Liver (tissue), 9 donors: ENCODE results near the gene ZER1. TPM values are rescaled to one million over a fixed set of nuclear protein-coding genes. Genes with fewer than 3 reads are reported as not detected.

Experiments used
- DNase-seq: peaks from one replicate; pipeline ENCODE4 v3.0.0-alpha.2; 2017; ENCODE audit warnings: low spot score
- H3K27ac ChIP-seq, 2 donors: one replicate each; pipeline ENCODE4 v1.7.0; 2013; ENCODE audit warnings: inconsistent platforms in 2 of 2, low read length in 2 of 2, control low read depth in 1 of 2, low read depth in 1 of 2, mild to moderate bottlenecking in 1 of 2
- H3K27me3 ChIP-seq, 4 donors: one replicate each; pipeline versions ENCODE4 v1.6.1 to v1.7.0; 2013; ENCODE audit warnings: low read length in 3 of 4, inconsistent platforms in 1 of 4, mild to moderate bottlenecking in 1 of 4, moderate library complexity in 1 of 4; ENCODE audit not compliant: control insufficient read depth in 4 of 4, insufficient read depth in 4 of 4
- H3K36me3 ChIP-seq, 4 donors: one replicate each; pipeline versions ENCODE4 v1.6.1 to v1.7.0; 2013; ENCODE audit warnings: low read length in 3 of 4, mild to moderate bottlenecking in 3 of 4, low read depth in 1 of 4, moderate library complexity in 1 of 4; ENCODE audit not compliant: control insufficient read depth in 4 of 4, insufficient read depth in 3 of 4
- H3K4me1 ChIP-seq, 4 donors: one replicate each; pipeline versions ENCODE4 v1.6.1 to v1.7.0; 2013; ENCODE audit warnings: low read length in 3 of 4, mild to moderate bottlenecking in 3 of 4, moderate library complexity in 1 of 4; ENCODE audit not compliant: control insufficient read depth in 4 of 4, insufficient read depth in 4 of 4
- H3K4me3 ChIP-seq, 3 donors: one replicate each; pipeline versions ENCODE4 v1.6.1 to v1.7.0; 2013; ENCODE audit warnings: low read length in 3 of 3, control low read depth in 1 of 3, low read depth in 1 of 3, mild to moderate bottlenecking in 1 of 3
- H3K9ac ChIP-seq, 2 donors: one replicate each; pipeline ENCODE4 v1.7.0; 2013; ENCODE audit warnings: low read length in 2 of 2, mild to moderate bottlenecking in 2 of 2, moderate library complexity in 2 of 2, control low read depth in 1 of 2, low read depth in 1 of 2
- H3K9me3 ChIP-seq, 4 donors: one replicate each; pipeline versions ENCODE4 v1.6.1 to v1.7.0; 2013; ENCODE audit warnings: low read length in 3 of 4; ENCODE audit not compliant: control insufficient read depth in 4 of 4
- EGR1 ChIP-seq, 2 donors: IDR thresholded peaks; 2 replicates each; pipeline ENCODE4 v1.6.1; 2016 to 2018; ENCODE audit warnings: antibody characterized with exemption in 2 of 2, low read depth in 2 of 2
- FOXA1 ChIP-seq: IDR thresholded peaks from 2 replicates; pipeline ENCODE4 v1.6.1; 2016; ENCODE audit warnings: antibody characterized with exemption
- FOXA2 ChIP-seq: IDR thresholded peaks from 2 replicates; pipeline ENCODE4 v1.6.1; 2016; ENCODE audit warnings: antibody characterized with exemption
- GABPA ChIP-seq, 2 donors: IDR thresholded peaks in 1 of 2; conservative IDR thresholded peaks in 1 of 2; 2 replicates each; pipeline ENCODE4 v1.6.1; 2016; ENCODE audit warnings: antibody characterized with exemption in 2 of 2, mild to moderate bottlenecking in 1 of 2, moderate library complexity in 1 of 2
- HNF4A ChIP-seq, 2 donors: conservative IDR thresholded peaks; 2 replicates each; pipeline ENCODE4 v1.6.1; 2016; ENCODE audit warnings: antibody characterized with exemption in 2 of 2, mild to moderate bottlenecking in 2 of 2
- HNF4G ChIP-seq: IDR thresholded peaks from 2 replicates; pipeline ENCODE4 v1.6.1; 2016; ENCODE audit warnings: antibody characterized with exemption
- JUND ChIP-seq, 2 donors: IDR thresholded peaks; 2 replicates each; pipeline ENCODE4 v1.6.1; 2016; ENCODE audit warnings: antibody characterized with exemption in 2 of 2
- NR2F2 ChIP-seq: IDR thresholded peaks from 2 replicates; pipeline ENCODE4 v1.6.1; 2016; ENCODE audit warnings: antibody characterized with exemption
- RAD21 ChIP-seq, 2 donors: IDR thresholded peaks; 2 replicates each; pipeline ENCODE4 v1.6.1; 2016; ENCODE audit warnings: antibody characterized with exemption in 2 of 2, mild to moderate bottlenecking in 2 of 2
- RXRA ChIP-seq, 2 donors: IDR thresholded peaks; 2 replicates each; pipeline ENCODE4 v1.6.1; 2017 to 2018; ENCODE audit warnings: antibody characterized with exemption in 2 of 2, mild to moderate bottlenecking in 1 of 2
- SP1 ChIP-seq: IDR thresholded peaks from 2 replicates; pipeline ENCODE4 v1.6.1; 2018; ENCODE audit warnings: antibody characterized with exemption, mild to moderate bottlenecking
- TAF1 ChIP-seq: conservative IDR thresholded peaks from 2 replicates; pipeline ENCODE4 v1.6.1; 2016; ENCODE audit warnings: antibody characterized with exemption, mild to moderate bottlenecking
- YY1 ChIP-seq: IDR thresholded peaks from 2 replicates; pipeline ENCODE4 v1.6.1; 2016; ENCODE audit warnings: antibody characterized with exemption, mild to moderate bottlenecking
- WGBS: extraction: QIAGEN DNeasy Blood & Tissue Kit; methylation state at CpG from one replicate; pipeline ENCODE4 v1.1.7; 2013; 5-methylcytosine and 5-hydroxymethylcytosine counted together
- polyA plus RNA-seq, 2 donors: library from polyadenylated mRNA; stranded (reverse) in 1 of 2; unstranded in 1 of 2; fragments of 200-250 nt in 1 of 2; fragments of >200 nt in 1 of 2; fragmentation: Nextera tagmentation in 1 of 2; extraction: Ambion mirVana in 1 of 2; gene quantifications; one replicate each; pipeline versions ENCODE4 v1.2.1 to v1.2.3, GENCODE V29; 2013 to 2015
- total RNA-seq, 2 donors: library from RNA; depleted of rRNA; stranded (reverse); fragments of >200 nt; gene quantifications; one replicate each; pipeline ENCODE4 v1.2.3, GENCODE V29; 2014
- TF ChIP-seq, protein P1 (sequence below): IDR thresholded peaks from 2 replicates; pipeline ENCODE4 v1.6.1; 2016; ENCODE audit warnings: antibody characterized with exemption
- TF ChIP-seq, protein P2 (sequence below): IDR thresholded peaks from 2 replicates; pipeline ENCODE4 v1.6.1; 2016; ENCODE audit warnings: antibody characterized with exemption
- TF ChIP-seq, protein P3 (sequence below): IDR thresholded peaks from 2 replicates; pipeline ENCODE4 v1.6.1; 2016; ENCODE audit warnings: antibody characterized with exemption
- TF ChIP-seq, protein P4 (sequence below): fragments of 150-350 bp; IDR thresholded peaks from 2 replicates; pipeline ENCODE4 v1.5.1; 2017; ENCODE audit warnings: improper control_type of control experiment, low read depth, low read length; ENCODE audit not compliant: missing input control
- TF ChIP-seq, protein P5 (sequence below): IDR thresholded peaks from 2 replicates; pipeline ENCODE4 v1.6.1; 2016; ENCODE audit warnings: antibody characterized with exemption, mild to moderate bottlenecking
- donor health status: healthy.
- donor health status: healthy.
- donor health status: healthy.
- donor health status: healthy.
- donor health status: healthy.

The ZER1 gene
- total and polyA plus RNA-seq, 4 donors, result 7.6 to 29.1 (median 15.8) TPM

DNA sequence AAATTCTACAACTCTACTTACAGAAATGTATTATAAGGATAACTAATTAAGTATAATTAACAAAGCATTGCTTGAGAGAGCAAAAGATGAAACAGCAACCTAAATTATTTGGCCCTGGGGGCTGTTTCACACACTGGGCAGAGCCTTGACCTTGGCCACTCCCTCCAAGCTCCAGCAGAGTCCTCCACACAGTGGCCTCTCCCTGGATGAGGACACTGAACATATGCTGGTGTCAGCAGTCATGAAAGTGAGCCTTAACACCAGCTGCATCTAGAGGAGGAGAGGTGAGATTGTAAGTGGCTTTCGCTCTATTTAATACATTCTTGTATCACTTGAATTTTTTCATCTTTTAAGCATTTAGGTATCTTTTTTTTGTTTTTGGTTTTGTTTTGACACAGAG, 24.5 kb downstream of the ZER1 start:
- no peak overlapping the region for H3K27ac ChIP-seq

More for the DNA sequence above, 24.5 kb downstream of the ZER1 start:
- no peak overlapping the region for H3K4me3 ChIP-seq
- H3K4me1 ChIP-seq, result no peaks in the 10 kb centered on the region
- TF ChIP-seq JUND (IDR thresholded peaks at IDR 0.05), result no peak
- TF ChIP-seq YY1, result no peak
- TF ChIP-seq SP1, result no peak
- no peak for TF ChIP-seq FOXA1
- TF ChIP-seq, protein P1, sequence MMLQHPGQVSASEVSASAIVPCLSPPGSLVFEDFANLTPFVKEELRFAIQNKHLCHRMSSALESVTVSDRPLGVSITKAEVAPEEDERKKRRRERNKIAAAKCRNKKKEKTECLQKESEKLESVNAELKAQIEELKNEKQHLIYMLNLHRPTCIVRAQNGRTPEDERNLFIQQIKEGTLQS, result no peak
- no peak for TF ChIP-seq HNF4A (conservative IDR thresholded peaks at IDR 0.05)
- no peak for TF ChIP-seq TAF1
- TF ChIP-seq, protein P2, sequence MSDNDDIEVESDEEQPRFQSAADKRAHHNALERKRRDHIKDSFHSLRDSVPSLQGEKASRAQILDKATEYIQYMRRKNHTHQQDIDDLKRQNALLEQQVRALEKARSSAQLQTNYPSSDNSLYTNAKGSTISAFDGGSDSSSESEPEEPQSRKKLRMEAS, result no peak
- TF ChIP-seq, protein P3, sequence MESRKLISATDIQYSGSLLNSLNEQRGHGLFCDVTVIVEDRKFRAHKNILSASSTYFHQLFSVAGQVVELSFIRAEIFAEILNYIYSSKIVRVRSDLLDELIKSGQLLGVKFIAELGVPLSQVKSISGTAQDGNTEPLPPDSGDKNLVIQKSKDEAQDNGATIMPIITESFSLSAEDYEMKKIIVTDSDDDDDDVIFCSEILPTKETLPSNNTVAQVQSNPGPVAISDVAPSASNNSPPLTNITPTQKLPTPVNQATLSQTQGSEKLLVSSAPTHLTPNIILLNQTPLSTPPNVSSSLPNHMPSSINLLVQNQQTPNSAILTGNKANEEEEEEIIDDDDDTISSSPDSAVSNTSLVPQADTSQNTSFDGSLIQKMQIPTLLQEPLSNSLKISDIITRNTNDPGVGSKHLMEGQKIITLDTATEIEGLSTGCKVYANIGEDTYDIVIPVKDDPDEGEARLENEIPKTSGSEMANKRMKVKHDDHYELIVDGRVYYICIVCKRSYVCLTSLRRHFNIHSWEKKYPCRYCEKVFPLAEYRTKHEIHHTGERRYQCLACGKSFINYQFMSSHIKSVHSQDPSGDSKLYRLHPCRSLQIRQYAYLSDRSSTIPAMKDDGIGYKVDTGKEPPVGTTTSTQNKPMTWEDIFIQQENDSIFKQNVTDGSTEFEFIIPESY, result no peak
- TF ChIP-seq, protein P4, sequence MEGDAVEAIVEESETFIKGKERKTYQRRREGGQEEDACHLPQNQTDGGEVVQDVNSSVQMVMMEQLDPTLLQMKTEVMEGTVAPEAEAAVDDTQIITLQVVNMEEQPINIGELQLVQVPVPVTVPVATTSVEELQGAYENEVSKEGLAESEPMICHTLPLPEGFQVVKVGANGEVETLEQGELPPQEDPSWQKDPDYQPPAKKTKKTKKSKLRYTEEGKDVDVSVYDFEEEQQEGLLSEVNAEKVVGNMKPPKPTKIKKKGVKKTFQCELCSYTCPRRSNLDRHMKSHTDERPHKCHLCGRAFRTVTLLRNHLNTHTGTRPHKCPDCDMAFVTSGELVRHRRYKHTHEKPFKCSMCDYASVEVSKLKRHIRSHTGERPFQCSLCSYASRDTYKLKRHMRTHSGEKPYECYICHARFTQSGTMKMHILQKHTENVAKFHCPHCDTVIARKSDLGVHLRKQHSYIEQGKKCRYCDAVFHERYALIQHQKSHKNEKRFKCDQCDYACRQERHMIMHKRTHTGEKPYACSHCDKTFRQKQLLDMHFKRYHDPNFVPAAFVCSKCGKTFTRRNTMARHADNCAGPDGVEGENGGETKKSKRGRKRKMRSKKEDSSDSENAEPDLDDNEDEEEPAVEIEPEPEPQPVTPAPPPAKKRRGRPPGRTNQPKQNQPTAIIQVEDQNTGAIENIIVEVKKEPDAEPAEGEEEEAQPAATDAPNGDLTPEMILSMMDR, result no peak
- TF ChIP-seq, protein P5, sequence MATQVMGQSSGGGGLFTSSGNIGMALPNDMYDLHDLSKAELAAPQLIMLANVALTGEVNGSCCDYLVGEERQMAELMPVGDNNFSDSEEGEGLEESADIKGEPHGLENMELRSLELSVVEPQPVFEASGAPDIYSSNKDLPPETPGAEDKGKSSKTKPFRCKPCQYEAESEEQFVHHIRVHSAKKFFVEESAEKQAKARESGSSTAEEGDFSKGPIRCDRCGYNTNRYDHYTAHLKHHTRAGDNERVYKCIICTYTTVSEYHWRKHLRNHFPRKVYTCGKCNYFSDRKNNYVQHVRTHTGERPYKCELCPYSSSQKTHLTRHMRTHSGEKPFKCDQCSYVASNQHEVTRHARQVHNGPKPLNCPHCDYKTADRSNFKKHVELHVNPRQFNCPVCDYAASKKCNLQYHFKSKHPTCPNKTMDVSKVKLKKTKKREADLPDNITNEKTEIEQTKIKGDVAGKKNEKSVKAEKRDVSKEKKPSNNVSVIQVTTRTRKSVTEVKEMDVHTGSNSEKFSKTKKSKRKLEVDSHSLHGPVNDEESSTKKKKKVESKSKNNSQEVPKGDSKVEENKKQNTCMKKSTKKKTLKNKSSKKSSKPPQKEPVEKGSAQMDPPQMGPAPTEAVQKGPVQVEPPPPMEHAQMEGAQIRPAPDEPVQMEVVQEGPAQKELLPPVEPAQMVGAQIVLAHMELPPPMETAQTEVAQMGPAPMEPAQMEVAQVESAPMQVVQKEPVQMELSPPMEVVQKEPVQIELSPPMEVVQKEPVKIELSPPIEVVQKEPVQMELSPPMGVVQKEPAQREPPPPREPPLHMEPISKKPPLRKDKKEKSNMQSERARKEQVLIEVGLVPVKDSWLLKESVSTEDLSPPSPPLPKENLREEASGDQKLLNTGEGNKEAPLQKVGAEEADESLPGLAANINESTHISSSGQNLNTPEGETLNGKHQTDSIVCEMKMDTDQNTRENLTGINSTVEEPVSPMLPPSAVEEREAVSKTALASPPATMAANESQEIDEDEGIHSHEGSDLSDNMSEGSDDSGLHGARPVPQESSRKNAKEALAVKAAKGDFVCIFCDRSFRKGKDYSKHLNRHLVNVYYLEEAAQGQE, result no peak
- no peak for TF ChIP-seq RXRA (IDR thresholded peaks at IDR 0.05)
- TF ChIP-seq RAD21 (IDR thresholded peaks at IDR 0.05), result no peak
- TF ChIP-seq NR2F2, result no peak
- no peak for TF ChIP-seq EGR1 (IDR thresholded peaks at IDR 0.05; ENCODE audit: low read depth in 2 of 2)
- TF ChIP-seq FOXA2, result no peak
- no peak for TF ChIP-seq HNF4G
- no peak for TF ChIP-seq GABPA (IDR thresholded peaks at IDR 0.05 in 1 of 2, conservative IDR thresholded peaks at IDR 0.05 in 1 of 2)
- no peaks in the 10 kb centered on the region for H3K27me3 ChIP-seq
- no peak for DNase-seq
- no peak overlapping the region for H3K9ac ChIP-seq
- 98% methylated on average over 1 of the region's 1 CpG for WGBS
- H3K9me3 ChIP-seq, result no peaks in the 10 kb centered on the region
- H3K36me3 ChIP-seq, result peaks cover 2 to 43% (median 21%) of the 10 kb centered on the region in 4 donors
